ENCODE results near the gene PIK3R1. TPM values are rescaled to one million over a fixed set of nuclear protein-coding genes. Genes with fewer than 3 reads are reported as not detected.

The PIK3R1 gene
- total RNA-seq, 1 experiment from 2014 or later: 47.8 TPM

GRCh38 chr5:68243681-68244080 is 28.1 kb downstream of the PIK3R1 start:
- CTCF ChIA-PET: no interaction called here
- Histone ChIP-seq H3K27me3 (replicated peaks; ENCODE audit: control insufficient read depth, insufficient read depth, low read length) (no peaks in the 10 kb centered on the region), H3K36me3 (ENCODE audit: control insufficient read depth, insufficient read depth, low read length) (peaks cover 1% of the 10 kb centered on the region; the same call in 1 of the 2 replicates), H3K4me1 (0 out of 2 replicates have a peak, but pooled peaks cover 7% of the 10 kb centered on the region), H3K4me3 (ENCODE audit: low read depth, low read length) (no peak overlapping the region), H3K9me3 (no peaks in the 10 kb centered on the region)
- Mint-ChIP-seq H3K27me3 (ENCODE audit: insufficient read depth, unreplicated experiment) (no peaks in the 10 kb centered on the region), H3K27ac (ENCODE audit: unreplicated experiment) (no peak overlapping the region), H3K4me3 (ENCODE audit: unreplicated experiment) (no peak overlapping the region), H3K9me3 (ENCODE audit: unreplicated experiment) (no peaks in the 10 kb centered on the region), H3K36me3 (ENCODE audit: insufficient read depth, unreplicated experiment) (peaks cover 20% of the 10 kb centered on the region), H3K4me1 (ENCODE audit: low read depth, unreplicated experiment) (peaks cover 6% of the 10 kb centered on the region)
- DNase-seq: no peak
- POLR2A ChIA-PET: no interaction called here
- BruUV-seq (replicated peaks): no TSS peak
- TF ChIP-seq, protein P1, sequence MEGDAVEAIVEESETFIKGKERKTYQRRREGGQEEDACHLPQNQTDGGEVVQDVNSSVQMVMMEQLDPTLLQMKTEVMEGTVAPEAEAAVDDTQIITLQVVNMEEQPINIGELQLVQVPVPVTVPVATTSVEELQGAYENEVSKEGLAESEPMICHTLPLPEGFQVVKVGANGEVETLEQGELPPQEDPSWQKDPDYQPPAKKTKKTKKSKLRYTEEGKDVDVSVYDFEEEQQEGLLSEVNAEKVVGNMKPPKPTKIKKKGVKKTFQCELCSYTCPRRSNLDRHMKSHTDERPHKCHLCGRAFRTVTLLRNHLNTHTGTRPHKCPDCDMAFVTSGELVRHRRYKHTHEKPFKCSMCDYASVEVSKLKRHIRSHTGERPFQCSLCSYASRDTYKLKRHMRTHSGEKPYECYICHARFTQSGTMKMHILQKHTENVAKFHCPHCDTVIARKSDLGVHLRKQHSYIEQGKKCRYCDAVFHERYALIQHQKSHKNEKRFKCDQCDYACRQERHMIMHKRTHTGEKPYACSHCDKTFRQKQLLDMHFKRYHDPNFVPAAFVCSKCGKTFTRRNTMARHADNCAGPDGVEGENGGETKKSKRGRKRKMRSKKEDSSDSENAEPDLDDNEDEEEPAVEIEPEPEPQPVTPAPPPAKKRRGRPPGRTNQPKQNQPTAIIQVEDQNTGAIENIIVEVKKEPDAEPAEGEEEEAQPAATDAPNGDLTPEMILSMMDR (IDR thresholded peaks at IDR 0.05; ENCODE audit: insufficient read depth in 1 of 2, low read depth in 1 of 2, low read length in 1 of 2, severe bottlenecking in 1 of 2, unreplicated experiment in 1 of 2): no peak
- intact Hi-C loops (cut with micrococcal nuclease; ENCODE audit: unreplicated experiment): no loop called here

DNA sequence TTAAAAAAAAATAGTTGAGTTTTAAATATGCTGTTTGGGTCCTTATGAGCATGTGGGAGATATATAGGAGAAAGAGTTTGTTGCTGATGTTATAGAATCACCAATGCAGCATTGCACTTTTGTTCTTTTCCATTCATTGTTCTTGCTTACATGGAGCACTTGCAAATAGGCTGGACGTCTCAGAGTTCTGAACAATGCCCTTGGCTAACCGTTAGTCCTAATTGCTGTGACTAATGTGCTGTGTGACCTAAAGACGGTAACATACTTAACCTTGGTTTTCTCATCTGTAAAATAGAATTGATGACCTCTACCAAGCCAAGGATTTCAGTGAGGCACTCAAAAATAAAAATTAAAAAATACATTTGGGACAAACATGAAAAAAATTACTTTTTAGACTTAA is 29.8 kb downstream of the PIK3R1 start:
- TF ChIP-seq, protein P1 (IDR thresholded peaks at IDR 0.05; ENCODE audit: insufficient read depth in 1 of 2, low read depth in 1 of 2, low read length in 1 of 2, severe bottlenecking in 1 of 2, unreplicated experiment in 1 of 2): no peak
- Histone ChIP-seq H3K4me3 (ENCODE audit: low read depth, low read length) (no peak overlapping the region), H3K9me3 (no peaks in the 10 kb centered on the region), H3K36me3 (ENCODE audit: control insufficient read depth, insufficient read depth, low read length) (peaks cover 1% of the 10 kb centered on the region; the same call in 1 of the 2 replicates), H3K4me1 (no peaks in the 10 kb centered on the region), H3K27me3 (replicated peaks; ENCODE audit: control insufficient read depth, insufficient read depth, low read length) (no peaks in the 10 kb centered on the region)
- no TSS peak for BruUV-seq (replicated peaks)
- Mint-ChIP-seq H3K27me3 (ENCODE audit: insufficient read depth, unreplicated experiment) (no peaks in the 10 kb centered on the region), H3K36me3 (ENCODE audit: insufficient read depth, unreplicated experiment) (peaks cover 16% of the 10 kb centered on the region), H3K27ac (ENCODE audit: unreplicated experiment) (no peak overlapping the region), H3K4me3 (ENCODE audit: unreplicated experiment) (no peak overlapping the region), H3K4me1 (ENCODE audit: low read depth, unreplicated experiment) (peaks cover 15% of the 10 kb centered on the region), H3K9me3 (ENCODE audit: unreplicated experiment) (no peaks in the 10 kb centered on the region)
- ChIA-PET CTCF (no interaction called here), POLR2A (no interaction called here)
- DNase-seq: no peak
- intact Hi-C loops (cut with micrococcal nuclease; ENCODE audit: unreplicated experiment): no loop called here

DNA sequence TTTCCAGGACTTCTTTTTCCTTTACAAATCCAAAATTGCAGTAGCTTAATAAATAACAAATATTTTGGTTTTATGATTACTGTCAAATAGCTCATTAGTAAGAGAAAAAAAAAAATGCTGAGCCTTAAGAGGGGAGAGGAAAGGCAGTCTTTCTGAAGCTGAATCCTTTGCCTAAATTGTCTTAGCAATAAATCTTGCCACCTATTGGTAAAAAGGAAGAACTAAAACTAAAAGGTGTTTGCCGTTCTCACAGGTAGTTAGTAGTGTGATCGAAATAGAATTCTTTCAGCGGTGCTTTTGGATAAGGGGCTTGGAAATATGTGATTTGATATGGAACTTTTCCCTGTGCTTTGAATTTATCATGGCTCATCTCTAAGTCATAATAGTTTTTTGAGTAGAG is 31.2 kb downstream of the PIK3R1 start:
- Mint-ChIP-seq H3K4me3 (ENCODE audit: unreplicated experiment) (no peak overlapping the region), H3K27ac (ENCODE audit: unreplicated experiment) (no peak overlapping the region), H3K36me3 (ENCODE audit: insufficient read depth, unreplicated experiment) (peaks cover 18% of the 10 kb centered on the region), H3K9me3 (ENCODE audit: unreplicated experiment) (no peaks in the 10 kb centered on the region), H3K4me1 (ENCODE audit: low read depth, unreplicated experiment) (peaks cover 27% of the 10 kb centered on the region), H3K27me3 (ENCODE audit: insufficient read depth, unreplicated experiment) (no peaks in the 10 kb centered on the region)
- Histone ChIP-seq H3K9me3 (no peaks in the 10 kb centered on the region), H3K4me1 (0 out of 2 replicates have a peak, but pooled peaks cover 8% of the 10 kb centered on the region), H3K27me3 (replicated peaks; ENCODE audit: control insufficient read depth, insufficient read depth, low read length) (no peaks in the 10 kb centered on the region), H3K4me3 (ENCODE audit: low read depth, low read length) (no peak overlapping the region), H3K36me3 (ENCODE audit: control insufficient read depth, insufficient read depth, low read length) (peaks cover 1% of the 10 kb centered on the region; the same call in 1 of the 2 replicates)
- ChIA-PET POLR2A (no interaction called here), CTCF (interaction anchor here (0.6 to 1.0 kb wide), 3 partner anchors 40 to 865 kb away, joined by 3 to 4 read pairs (median 3); no protein-coding TSS in a partner anchor)
- BruUV-seq (replicated peaks): no TSS peak
- DNase-seq: no peak
- intact Hi-C loops (cut with micrococcal nuclease; ENCODE audit: unreplicated experiment): no loop called here
- TF ChIP-seq, protein P1 (IDR thresholded peaks at IDR 0.05; ENCODE audit: insufficient read depth in 1 of 2, low read depth in 1 of 2, low read length in 1 of 2, severe bottlenecking in 1 of 2, unreplicated experiment in 1 of 2): peak in 1 of 2 experiments; percentile 36
